ENCODE results near the gene CLEC20A. TPM values are rescaled to one million over a fixed set of nuclear protein-coding genes. Genes with fewer than 3 reads are reported as not detected.
A peak's percentile ranks its signal among the peaks of the same experiment; 100 is the strongest.

CLEC20A gene
- total RNA-seq, 1 donor from 2014 or later = not detected

GRCh38 chr1:178533121-178533946 is 36.6 kb upstream of the CLEC20A start:
- no peaks in the 10 kb centered on the region for H3K27me3 Mint-ChIP-seq (ENCODE audit: low read depth)
- no peaks in the 10 kb centered on the region for H3K9me3 Mint-ChIP-seq (ENCODE audit: low read depth)
- no peak overlapping the region for H3K27ac Mint-ChIP-seq (ENCODE audit: unreplicated experiment)
- no peak for TF ChIP-seq CTCF (IDR thresholded peaks at IDR 0.05)
- no peaks in the 10 kb centered on the region for H3K36me3 Mint-ChIP-seq (ENCODE audit: low read depth)
- H3K4me3 Mint-ChIP-seq (ENCODE audit: unreplicated experiment) = no peak overlapping the region
- DNase-seq (ENCODE audit: low spot score) = no peak
- H3K4me1 Mint-ChIP-seq (ENCODE audit: low read depth) = peaks cover 42% of the 10 kb centered on the region

- Mint-ChIP-seq H3K27me3 (ENCODE audit: low read depth) (no peaks in the 10 kb centered on the region), H3K27ac (ENCODE audit: unreplicated experiment) (no peak overlapping the region), H3K4me3 (ENCODE audit: unreplicated experiment) (no peak overlapping the region), H3K36me3 (ENCODE audit: low read depth) (no peaks in the 10 kb centered on the region), H3K4me1 (ENCODE audit: low read depth) (peaks cover 32% of the 10 kb centered on the region), H3K9me3 (ENCODE audit: low read depth) (no peaks in the 10 kb centered on the region)
- TF ChIP-seq CTCF (IDR thresholded peaks at IDR 0.05) = peak; percentile 94
- no peak for DNase-seq (ENCODE audit: low spot score)
Observed at GRCh38 chr1:178532392-178532791, 35.6 kb upstream of the CLEC20A start.

GRCh38 chr1:178531887-178532286 is 35.1 kb upstream of the CLEC20A start:
- H3K9me3 Mint-ChIP-seq (ENCODE audit: low read depth) = no peaks in the 10 kb centered on the region
- DNase-seq (ENCODE audit: low spot score) = no peak
- no peak for TF ChIP-seq CTCF (IDR thresholded peaks at IDR 0.05)
- H3K27me3 Mint-ChIP-seq (ENCODE audit: low read depth) = no peaks in the 10 kb centered on the region
- H3K36me3 Mint-ChIP-seq (ENCODE audit: low read depth) = no peaks in the 10 kb centered on the region
- H3K4me3 Mint-ChIP-seq (ENCODE audit: unreplicated experiment) = no peak overlapping the region
- H3K4me1 Mint-ChIP-seq (ENCODE audit: low read depth) = peaks cover 27% of the 10 kb centered on the region
- no peak overlapping the region for H3K27ac Mint-ChIP-seq (ENCODE audit: unreplicated experiment)

GRCh38 chr1:178530502-178530901 is 33.7 kb upstream of the CLEC20A start:
- Mint-ChIP-seq H3K9me3 (ENCODE audit: low read depth) (no peaks in the 10 kb centered on the region), H3K27ac (ENCODE audit: unreplicated experiment) (peak overlapping the region; percentile 19), H3K4me3 (ENCODE audit: unreplicated experiment) (no peak overlapping the region), H3K36me3 (ENCODE audit: low read depth) (no peaks in the 10 kb centered on the region), H3K4me1 (ENCODE audit: low read depth) (peaks cover 22% of the 10 kb centered on the region), H3K27me3 (ENCODE audit: low read depth) (no peaks in the 10 kb centered on the region)
- no peak for DNase-seq (ENCODE audit: low spot score)
- no peak for TF ChIP-seq CTCF (IDR thresholded peaks at IDR 0.05)

- DNase-seq (ENCODE audit: low spot score) = no peak
- H3K36me3 Mint-ChIP-seq (ENCODE audit: low read depth) = no peaks in the 10 kb centered on the region
- H3K27me3 Mint-ChIP-seq (ENCODE audit: low read depth) = no peaks in the 10 kb centered on the region
- H3K27ac Mint-ChIP-seq (ENCODE audit: unreplicated experiment) = no peak overlapping the region
- no peak for TF ChIP-seq CTCF (IDR thresholded peaks at IDR 0.05)
- H3K4me1 Mint-ChIP-seq (ENCODE audit: low read depth) = peaks cover 22% of the 10 kb centered on the region
- H3K9me3 Mint-ChIP-seq (ENCODE audit: low read depth) = no peaks in the 10 kb centered on the region
- H3K4me3 Mint-ChIP-seq (ENCODE audit: unreplicated experiment) = no peak overlapping the region
Observed at GRCh38 chr1:178530037-178530402, 33.3 kb upstream of the CLEC20A start.
